Measurements from ENCODE around the gene HCN2.
"Not testable (repeated sequence)": the region's sequence is repeated elsewhere in the genome, so short reads cannot be mapped to it uniquely, and the experiment has no call there.

The HCN2 gene

GRCh38 chr19:581399-582111 is 8.1 kb upstream of the HCN2 start:
- peaks cover 19% of the 10 kb centered on the region for H3K27me3 ChIP-seq
- no peaks in the 10 kb centered on the region for H3K9me3 ChIP-seq
- no peaks in the 10 kb centered on the region for H3K4me1 ChIP-seq (ENCODE audit: control insufficient read depth in 1 of 2, insufficient read depth in 1 of 2, low read depth in 1 of 2, low read length in 1 of 2)
- H3K4me3 ChIP-seq (ENCODE audit: low read depth in 1 of 2, low read length in 1 of 2): no peak overlapping the region
- H3K36me3 ChIP-seq: peaks cover 63% of the 10 kb centered on the region
- no peak for TF ChIP-seq CTCF (IDR thresholded peaks at IDR 0.05)
- H3K27ac ChIP-seq: no peak overlapping the region

GRCh38 chr19:582497-583197 is 7.0 kb upstream of the HCN2 start:
- peaks cover 30% of the 10 kb centered on the region for H3K27me3 ChIP-seq
- peaks cover 61% of the 10 kb centered on the region for H3K36me3 ChIP-seq
- no peak for TF ChIP-seq CTCF (IDR thresholded peaks at IDR 0.05)
- no peaks in the 10 kb centered on the region for H3K9me3 ChIP-seq
- no peak overlapping the region for H3K27ac ChIP-seq
- H3K4me1 ChIP-seq (ENCODE audit: control insufficient read depth in 1 of 2, insufficient read depth in 1 of 2, low read depth in 1 of 2, low read length in 1 of 2): no peaks in the 10 kb centered on the region
- no peak overlapping the region for H3K4me3 ChIP-seq (ENCODE audit: low read depth in 1 of 2, low read length in 1 of 2)

- H3K27me3 ChIP-seq: peaks cover 37% of the 10 kb centered on the region
- H3K4me3 ChIP-seq (ENCODE audit: low read depth in 1 of 2, low read length in 1 of 2): no peak overlapping the region
Measured at GRCh38 chr19:583198-583967, 6.3 kb upstream of the HCN2 start.

GRCh38 chr19:583968-584239 is 5.8 kb upstream of the HCN2 start:
- no peaks in the 10 kb centered on the region for H3K4me1 ChIP-seq (ENCODE audit: control insufficient read depth in 1 of 2, insufficient read depth in 1 of 2, low read depth in 1 of 2, low read length in 1 of 2)
- no peak for TF ChIP-seq CTCF (IDR thresholded peaks at IDR 0.05)
- H3K27me3 ChIP-seq: peaks cover 43% of the 10 kb centered on the region
- H3K9me3 ChIP-seq: no peaks in the 10 kb centered on the region
- H3K36me3 ChIP-seq: peaks cover 50% of the 10 kb centered on the region
- no peak overlapping the region for H3K27ac ChIP-seq
- no peak overlapping the region for H3K4me3 ChIP-seq (ENCODE audit: low read depth in 1 of 2, low read length in 1 of 2)

More at GRCh38 chr19:583198-583967, 6.3 kb upstream of the HCN2 start:
- H3K9me3 ChIP-seq: no peaks in the 10 kb centered on the region
- no peak for TF ChIP-seq CTCF (IDR thresholded peaks at IDR 0.05)
- no peak overlapping the region for H3K27ac ChIP-seq
- H3K4me1 ChIP-seq (ENCODE audit: control insufficient read depth in 1 of 2, insufficient read depth in 1 of 2, low read depth in 1 of 2, low read length in 1 of 2): no peaks in the 10 kb centered on the region
- peaks cover 53% of the 10 kb centered on the region for H3K36me3 ChIP-seq

- H3K9me3 ChIP-seq: no peaks in the 10 kb centered on the region
- H3K27ac ChIP-seq: no peak overlapping the region
- peak; percentile 73 for TF ChIP-seq CTCF (IDR thresholded peaks at IDR 0.05)
- peaks cover 48% of the 10 kb centered on the region for H3K27me3 ChIP-seq
- no peaks in the 10 kb centered on the region for H3K4me1 ChIP-seq (ENCODE audit: control insufficient read depth in 1 of 2, insufficient read depth in 1 of 2, low read depth in 1 of 2, low read length in 1 of 2)
- no peak overlapping the region for H3K4me3 ChIP-seq (ENCODE audit: low read depth in 1 of 2, low read length in 1 of 2)
- peaks cover 45% of the 10 kb centered on the region for H3K36me3 ChIP-seq
Measured at GRCh38 chr19:584240-585001, 5.3 kb upstream of the HCN2 start.

GRCh38 chr19:585146-585545 is 4.5 kb upstream of the HCN2 start:
- not testable (repeated sequence) for H3K9me3 ChIP-seq; H3K4me3 ChIP-seq (ENCODE audit: low read depth in 1 of 2, low read length in 1 of 2); H3K4me1 ChIP-seq (ENCODE audit: control insufficient read depth in 1 of 2, insufficient read depth in 1 of 2, low read depth in 1 of 2, low read length in 1 of 2); H3K27ac ChIP-seq
- Histone ChIP-seq H3K36me3 (peaks cover 38% of the 10 kb centered on the region), H3K27me3 (peaks cover 50% of the 10 kb centered on the region)

Data from neutrophil (primary cell).